Measurements from ENCODE around the gene LMF1.

Gene LMF1

GRCh38 chr16:929227-930073 is 41.3 kb downstream of the LMF1 start:
- no peak for DNase-seq (ENCODE audit: low spot score)

GRCh38 chr16:928526-928925 is 42.3 kb downstream of the LMF1 start:
- no peak for DNase-seq (ENCODE audit: low spot score)

GRCh38 chr16:927931-928330 is 42.9 kb downstream of the LMF1 start:
- DNase-seq (ENCODE audit: low spot score): no peak

GRCh38 chr16:927406-927805 is 43.4 kb downstream of the LMF1 start:
- DNase-seq (ENCODE audit: low spot score): no peak

GRCh38 chr16:926715-927114 is 44.1 kb downstream of the LMF1 start:
- DNase-seq (ENCODE audit: low spot score): no peak

- DNase-seq (ENCODE audit: low spot score): no peak
Measured at GRCh38 chr16:924806-925205, 46.0 kb downstream of the LMF1 start.

- no peak for DNase-seq (ENCODE audit: low spot score)
Measured at GRCh38 chr16:924063-924462, 46.7 kb downstream of the LMF1 start.

GRCh38 chr16:923184-923583 is 47.6 kb downstream of the LMF1 start:
- DNase-seq (ENCODE audit: low spot score): no peak

- DNase-seq (ENCODE audit: low spot score): no peak
Measured at GRCh38 chr16:922051-922450, 48.7 kb downstream of the LMF1 start.

GRCh38 chr16:921321-921905 is 49.4 kb downstream of the LMF1 start:
- DNase-seq (ENCODE audit: low spot score): no peak

- DNase-seq (ENCODE audit: low spot score): no peak
Measured at GRCh38 chr16:920717-921116, 50.1 kb downstream of the LMF1 start.

GRCh38 chr16:920051-920681 is 50.6 kb downstream of the LMF1 start:
- DNase-seq (ENCODE audit: low spot score): no peak

GRCh38 chr16:919658-920050 is 51.1 kb downstream of the LMF1 start:
- no peak for DNase-seq (ENCODE audit: low spot score)

- DNase-seq (ENCODE audit: low spot score): no peak
Measured at GRCh38 chr16:918741-919657, 51.8 kb downstream of the LMF1 start.

GRCh38 chr16:918068-918467 is 52.7 kb downstream of the LMF1 start:
- DNase-seq (ENCODE audit: low spot score): no peak

- no peak for DNase-seq (ENCODE audit: low spot score)
Measured at GRCh38 chr16:917591-918061, 53.2 kb downstream of the LMF1 start.

- no peak for DNase-seq (ENCODE audit: low spot score)
Measured at GRCh38 chr16:916035-916799, 54.6 kb downstream of the LMF1 start.

GRCh38 chr16:915546-915945 is 55.2 kb downstream of the LMF1 start:
- no peak for DNase-seq (ENCODE audit: low spot score)

- no peak for DNase-seq (ENCODE audit: low spot score)
Measured at GRCh38 chr16:914440-914839, 56.3 kb downstream of the LMF1 start.

- DNase-seq (ENCODE audit: low spot score): no peak
Measured at GRCh38 chr16:913817-914439, 56.9 kb downstream of the LMF1 start.
